CD4-positive, alpha-beta T cell treated with Interleukin-10 for 1 hour (primary cell): ENCODE results near the gene TMC6.
A peak's percentile ranks its signal among the peaks of the same experiment; 100 is the strongest.

Experiments
- DNase-seq: peaks from one replicate; pipeline ENCODE4 v3.0.0-alpha.2; 2020

The TMC6 gene

GRCh38 chr17:78134899-78135385 lies 6.4 kb upstream of the TMC6 start:
- DNase-seq: no peak

- DNase-seq: peak; percentile 89
These were observed 5.7 kb upstream of the TMC6 start for GRCh38 chr17:78133971-78134898.

- no peak for DNase-seq
These were observed 4.8 kb upstream of the TMC6 start for GRCh38 chr17:78133179-78133951.

- no peak for DNase-seq
These were observed 4.2 kb upstream of the TMC6 start for GRCh38 chr17:78132767-78133178.

- DNase-seq: peak; percentile 80
These were observed 3.6 kb upstream of the TMC6 start for GRCh38 chr17:78132084-78132676.

- DNase-seq: peak; percentile 37
These were observed 2.9 kb upstream of the TMC6 start for GRCh38 chr17:78131172-78132083.

- DNase-seq: peak; percentile 89
These were observed 2.0 kb upstream of the TMC6 start, which contains the start of gene TMC8 for GRCh38 chr17:78130437-78131101. TMC8 (plus strand) TSS chr17:78130771; CDS start chr17:78131589, 818 bp downstream.

GRCh38 chr17:78130090-78130436 lies 1.5 kb upstream of the TMC6 start:
- peak; percentile 38 for DNase-seq

GRCh38 chr17:78129351-78130089 lies 965 bp upstream of the TMC6 start:
- DNase-seq: peak; percentile 60

GRCh38 chr17:78127888-78128550 lies 536 bp downstream of the TMC6 start:
- no peak for DNase-seq

GRCh38 chr17:78127239-78127887 lies 1.2 kb downstream of the TMC6 start:
- DNase-seq: peak; percentile 79

GRCh38 chr17:78126895-78127238 lies 1.7 kb downstream of the TMC6 start:
- no peak for DNase-seq

- DNase-seq: no peak
These were observed 2.3 kb downstream of the TMC6 start for GRCh38 chr17:78125976-78126894.

- peak; percentile 39 for DNase-seq
These were observed 3.2 kb downstream of the TMC6 start for GRCh38 chr17:78125138-78125913.

- no peak for DNase-seq
These were observed 3.8 kb downstream of the TMC6 start for GRCh38 chr17:78124836-78125137.

- DNase-seq: no peak
These were observed 4.3 kb downstream of the TMC6 start for GRCh38 chr17:78124081-78124835.

- no peak for DNase-seq
These were observed 5.2 kb downstream of the TMC6 start for GRCh38 chr17:78123258-78123929.
